Body of pancreas (tissue), 4 donors: ENCODE measurements around the gene PTPRD.

Experiments used
- CTCF ChIP-seq, 7 experiments: fragments of 450-650 bp in 4 of 7; fragments of 200-600 bp in 3 of 7; sonication (generic) in 3 of 7; IDR thresholded peaks; one replicate each; pipeline ENCODE4 v1.5.1; 2016 to 2019; ENCODE audit warnings: antibody characterized with exemption in 7 of 7
- POLR2A ChIP-seq, 3 donors: fragments of 450-650 bp; IDR thresholded peaks; one replicate each; pipeline ENCODE4 v1.6.1; 2016; ENCODE audit warnings: antibody characterized with exemption in 3 of 3, mild to moderate bottlenecking in 2 of 3

- no peak for TF ChIP-seq CTCF (IDR thresholded peaks at IDR 0.05)
- no peak for TF ChIP-seq POLR2A (IDR thresholded peaks at IDR 0.05)
Observed at GRCh38 chr9:8434621-8435020, 2178.2 kb downstream of the PTPRD start.
